ENCODE data around the gene CDK17.

Gene CDK17

DNA sequence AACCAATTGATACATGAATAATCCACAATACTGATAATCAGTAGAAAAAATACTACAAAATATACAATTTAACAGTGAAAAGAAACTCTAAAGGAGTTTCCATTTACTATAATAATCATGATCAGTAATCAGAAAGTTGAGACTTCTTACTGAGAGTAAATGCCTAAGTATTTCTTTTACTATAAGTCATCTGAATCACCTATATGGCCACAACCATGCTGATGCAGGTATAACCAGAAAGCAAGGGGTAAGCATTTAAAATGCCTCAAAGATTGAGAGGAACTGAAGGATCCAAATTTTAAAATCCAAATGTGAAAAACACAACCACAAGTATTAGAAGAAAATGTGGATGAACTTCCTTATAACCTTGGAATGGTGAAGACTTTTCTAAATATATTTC is 23.4 kb downstream of the CDK17 start:
- no peak overlapping the region for H2AFZ ChIP-seq
- H3K4me1 ChIP-seq = peaks cover 10% of the 10 kb centered on the region
- no peaks in the 10 kb centered on the region for H3K27me3 ChIP-seq (ENCODE audit: control insufficient read depth, insufficient read depth, low read length)
- TF ChIP-seq, protein P1, sequence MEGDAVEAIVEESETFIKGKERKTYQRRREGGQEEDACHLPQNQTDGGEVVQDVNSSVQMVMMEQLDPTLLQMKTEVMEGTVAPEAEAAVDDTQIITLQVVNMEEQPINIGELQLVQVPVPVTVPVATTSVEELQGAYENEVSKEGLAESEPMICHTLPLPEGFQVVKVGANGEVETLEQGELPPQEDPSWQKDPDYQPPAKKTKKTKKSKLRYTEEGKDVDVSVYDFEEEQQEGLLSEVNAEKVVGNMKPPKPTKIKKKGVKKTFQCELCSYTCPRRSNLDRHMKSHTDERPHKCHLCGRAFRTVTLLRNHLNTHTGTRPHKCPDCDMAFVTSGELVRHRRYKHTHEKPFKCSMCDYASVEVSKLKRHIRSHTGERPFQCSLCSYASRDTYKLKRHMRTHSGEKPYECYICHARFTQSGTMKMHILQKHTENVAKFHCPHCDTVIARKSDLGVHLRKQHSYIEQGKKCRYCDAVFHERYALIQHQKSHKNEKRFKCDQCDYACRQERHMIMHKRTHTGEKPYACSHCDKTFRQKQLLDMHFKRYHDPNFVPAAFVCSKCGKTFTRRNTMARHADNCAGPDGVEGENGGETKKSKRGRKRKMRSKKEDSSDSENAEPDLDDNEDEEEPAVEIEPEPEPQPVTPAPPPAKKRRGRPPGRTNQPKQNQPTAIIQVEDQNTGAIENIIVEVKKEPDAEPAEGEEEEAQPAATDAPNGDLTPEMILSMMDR (IDR thresholded peaks at IDR 0.05) = no peak
- H3K36me3 ChIP-seq (ENCODE audit: control insufficient read depth, insufficient read depth, low read length) = no peaks in the 10 kb centered on the region
- no peak overlapping the region for H3K4me2 ChIP-seq (ENCODE audit: low read length)
- peaks cover 56% of the 10 kb centered on the region for H3K79me2 ChIP-seq
- no peak overlapping the region for H3K27ac ChIP-seq
- H3K9ac ChIP-seq = no peak overlapping the region
- no peaks in the 10 kb centered on the region for H3K9me3 ChIP-seq (ENCODE audit: control insufficient read depth, low read length)
- H3K4me3 ChIP-seq (ENCODE audit: low read depth, low read length) = no peak overlapping the region

DNA sequence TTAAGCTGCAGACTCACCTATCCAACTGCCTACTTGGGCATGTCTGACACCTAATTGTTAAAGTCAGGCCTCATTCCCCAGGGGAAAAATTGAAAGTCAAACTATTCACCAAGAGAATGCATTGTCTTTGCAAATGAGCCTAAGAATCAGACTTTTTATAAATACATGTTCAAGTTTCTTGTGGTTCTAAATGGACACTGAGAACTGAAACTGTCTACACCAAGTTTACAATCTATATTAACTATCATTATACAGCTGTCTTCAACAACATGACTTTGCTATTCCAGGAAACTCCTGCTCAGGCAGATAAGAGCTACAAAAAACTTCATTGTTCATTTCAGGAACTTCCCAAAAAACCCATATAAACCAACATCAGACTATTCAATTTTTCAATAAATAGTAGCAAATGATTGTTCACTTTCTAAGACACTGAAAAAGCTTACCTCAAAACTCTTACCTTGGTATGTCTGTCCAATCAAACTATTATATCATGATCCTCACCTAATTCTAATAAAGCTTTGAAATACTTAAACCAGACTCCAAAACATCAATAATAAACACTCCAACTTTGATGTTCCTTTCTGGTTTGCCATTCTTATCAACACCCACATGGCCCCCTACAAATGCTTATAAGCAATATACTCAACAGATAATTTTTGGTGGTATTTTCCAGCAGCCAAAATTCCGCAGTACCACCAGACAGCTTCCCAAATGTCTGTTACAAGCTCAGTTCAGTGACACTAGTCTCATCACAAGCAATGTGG is 24.2 kb downstream of the CDK17 start:
- H3K9ac ChIP-seq = no peak overlapping the region
- no peak overlapping the region for H3K4me3 ChIP-seq (ENCODE audit: low read depth, low read length)
- H2AFZ ChIP-seq = no peak overlapping the region
- H3K4me2 ChIP-seq (ENCODE audit: low read length) = no peak overlapping the region
- H3K4me1 ChIP-seq = peaks cover 13% of the 10 kb centered on the region
- H3K36me3 ChIP-seq (ENCODE audit: control insufficient read depth, insufficient read depth, low read length) = no peaks in the 10 kb centered on the region
- no peak overlapping the region for H3K27ac ChIP-seq
- peaks cover 53% of the 10 kb centered on the region for H3K79me2 ChIP-seq
- no peaks in the 10 kb centered on the region for H3K9me3 ChIP-seq (ENCODE audit: control insufficient read depth, low read length)
- TF ChIP-seq, protein P1 (IDR thresholded peaks at IDR 0.05) = no peak
- no peaks in the 10 kb centered on the region for H3K27me3 ChIP-seq (ENCODE audit: control insufficient read depth, insufficient read depth, low read length)

DNA sequence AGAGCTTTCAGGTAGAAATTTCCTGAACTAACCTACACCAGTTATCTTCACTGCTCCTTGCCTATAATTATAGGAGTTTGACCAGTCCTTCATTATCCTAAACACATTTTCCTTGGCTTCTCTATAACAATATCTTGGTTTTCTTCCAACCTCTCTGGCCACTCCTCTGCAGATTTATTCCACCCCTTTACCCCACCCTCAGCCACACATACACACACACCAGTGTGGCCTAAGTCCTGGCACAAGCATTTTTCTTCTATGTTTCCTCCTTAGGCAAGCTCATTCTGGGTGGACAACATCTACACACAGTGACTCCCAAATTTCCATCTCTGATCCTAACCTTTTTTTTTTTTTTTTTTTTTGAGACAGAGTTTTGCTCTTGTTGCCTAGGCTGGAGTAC is 25.1 kb downstream of the CDK17 start:
- H3K9me3 ChIP-seq (ENCODE audit: control insufficient read depth, low read length) = no peaks in the 10 kb centered on the region
- TF ChIP-seq, protein P1 (IDR thresholded peaks at IDR 0.05) = no peak
- no peaks in the 10 kb centered on the region for H3K27me3 ChIP-seq (ENCODE audit: control insufficient read depth, insufficient read depth, low read length)
- H3K9ac ChIP-seq = no peak overlapping the region
- H3K36me3 ChIP-seq (ENCODE audit: control insufficient read depth, insufficient read depth, low read length) = no peaks in the 10 kb centered on the region
- H3K4me2 ChIP-seq (ENCODE audit: low read length) = no peak overlapping the region
- no peak overlapping the region for H3K27ac ChIP-seq
- no peak overlapping the region for H3K4me3 ChIP-seq (ENCODE audit: low read depth, low read length)
- peaks cover 46% of the 10 kb centered on the region for H3K79me2 ChIP-seq
- H2AFZ ChIP-seq = no peak overlapping the region
- peaks cover 13% of the 10 kb centered on the region for H3K4me1 ChIP-seq

DNA sequence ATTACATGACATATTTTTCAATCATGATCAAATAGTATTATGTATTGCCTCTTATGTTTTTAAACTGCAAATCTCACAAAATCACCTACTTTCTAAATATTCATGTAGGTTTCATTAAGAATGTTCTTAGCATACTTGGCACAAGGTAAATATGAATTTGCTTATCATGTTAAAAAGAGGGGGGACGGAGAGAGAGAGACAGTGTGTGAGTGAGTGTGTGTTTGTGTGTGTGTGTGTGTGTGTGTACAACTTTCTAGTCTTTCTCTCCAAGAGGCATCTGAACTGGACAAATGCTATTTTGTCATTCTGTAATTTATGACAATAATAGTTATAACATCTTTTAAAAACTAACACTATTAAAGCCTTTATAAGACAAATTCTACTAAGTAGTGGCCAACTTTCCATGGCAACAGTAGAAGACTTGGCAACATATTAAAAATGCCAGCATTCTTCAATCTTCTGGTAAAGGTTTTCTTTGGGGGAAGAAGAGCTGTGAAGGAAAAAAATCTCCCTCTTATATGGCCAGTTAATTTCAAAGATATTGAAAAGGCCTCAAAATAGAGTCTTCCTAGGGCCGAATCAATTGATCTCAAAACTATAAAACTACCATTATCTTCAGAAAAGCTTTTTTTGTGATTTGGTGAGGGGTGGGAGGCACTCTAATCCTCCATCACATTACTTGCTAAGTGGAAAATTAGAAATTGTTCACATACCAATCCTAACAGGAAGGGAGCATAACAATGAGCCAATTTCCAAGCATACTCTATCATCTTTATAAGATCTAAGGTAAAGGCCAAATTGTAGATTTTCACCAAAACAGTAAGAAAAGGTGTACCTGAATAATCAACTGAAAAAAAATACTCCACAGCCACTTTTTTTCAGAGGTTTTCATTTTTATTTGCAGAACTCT is 28.2 kb downstream of the CDK17 start:
- Histone ChIP-seq H3K27ac (no peak overlapping the region), H2AFZ (no peak overlapping the region), H3K27me3 (ENCODE audit: control insufficient read depth, insufficient read depth, low read length) (no peaks in the 10 kb centered on the region), H3K79me2 (peaks cover 29% of the 10 kb centered on the region), H3K9me3 (ENCODE audit: control insufficient read depth, low read length) (no peaks in the 10 kb centered on the region), H3K9ac (no peak overlapping the region), H3K4me1 (peaks cover 13% of the 10 kb centered on the region), H3K4me3 (ENCODE audit: low read depth, low read length) (no peak overlapping the region), H3K4me2 (ENCODE audit: low read length) (no peak overlapping the region), H3K36me3 (ENCODE audit: control insufficient read depth, insufficient read depth, low read length) (no peaks in the 10 kb centered on the region)
- TF ChIP-seq, protein P1 (IDR thresholded peaks at IDR 0.05) = no peak
